HG03045 (cell line): ENCODE data around the gene FAM111A.
A peak's percentile ranks its signal among the peaks of the same experiment; 100 is the strongest.

ENCODE experiments used
- ATAC-seq: cut with Tn5 transposase; IDR thresholded peaks from one replicate; pipeline ENCODE4 v1.9.1; 2021; ENCODE audit warnings: mild to moderate bottlenecking, moderate library complexity; ENCODE audit not compliant: unreplicated experiment

The FAM111A gene

DNA sequence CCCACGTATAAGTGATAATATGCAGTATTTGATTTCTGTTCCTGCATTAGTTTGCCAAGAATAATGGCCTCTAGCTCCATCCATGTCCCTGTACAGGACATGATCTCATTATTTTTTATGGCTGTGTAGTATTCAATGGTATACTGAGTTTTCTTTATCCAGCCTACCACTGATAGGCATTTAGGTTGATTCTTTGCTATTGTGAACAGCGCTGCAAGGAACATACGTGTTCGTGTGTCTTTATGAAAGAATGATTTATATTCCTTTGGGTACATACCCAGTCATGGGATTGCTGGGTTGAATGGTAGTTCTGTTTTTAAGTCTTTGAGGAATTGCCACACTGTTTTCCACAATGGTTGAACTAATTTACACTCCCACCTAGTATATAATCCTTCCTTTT lies 1.5 kb upstream of the FAM111A start:
- ATAC-seq = no peak

DNA sequence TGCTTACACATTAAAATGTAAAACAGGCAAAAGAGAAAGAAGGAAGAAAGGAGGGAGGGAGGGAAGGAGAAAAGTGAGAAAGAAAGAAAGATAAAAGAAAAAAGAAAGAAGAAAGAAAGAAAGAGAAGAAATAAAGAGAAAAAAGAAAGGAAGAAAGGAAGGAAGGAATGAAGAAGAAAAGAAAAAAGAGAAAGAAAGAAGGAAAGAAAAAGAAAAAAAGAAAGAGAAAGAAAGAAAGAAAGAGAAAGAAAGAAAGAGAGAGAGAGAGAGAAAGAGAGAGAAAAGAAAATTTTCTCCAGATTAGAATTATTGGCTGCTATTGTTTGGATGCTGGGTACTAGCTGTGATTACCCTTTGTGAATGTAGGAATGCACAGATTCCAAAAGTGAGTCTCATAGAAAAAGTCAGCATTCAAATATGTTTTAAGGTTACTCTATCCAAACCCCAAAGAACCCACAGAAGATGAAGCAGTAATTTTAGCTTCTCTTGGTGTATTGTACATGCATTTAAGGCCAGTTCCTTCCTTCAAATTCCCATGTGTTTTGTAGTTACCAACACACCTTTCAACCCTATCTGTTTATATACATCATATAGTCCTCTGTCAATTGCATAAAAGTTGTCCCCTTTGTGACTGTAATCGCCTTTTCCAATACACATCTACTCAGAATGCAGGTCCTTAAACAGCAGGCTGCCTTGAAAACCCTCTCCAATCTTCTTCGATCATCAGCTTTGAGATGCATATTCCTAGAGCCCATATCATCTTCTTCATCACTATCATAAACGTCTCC lies 789 bp upstream of the FAM111A start:
- ATAC-seq = no peak

DNA sequence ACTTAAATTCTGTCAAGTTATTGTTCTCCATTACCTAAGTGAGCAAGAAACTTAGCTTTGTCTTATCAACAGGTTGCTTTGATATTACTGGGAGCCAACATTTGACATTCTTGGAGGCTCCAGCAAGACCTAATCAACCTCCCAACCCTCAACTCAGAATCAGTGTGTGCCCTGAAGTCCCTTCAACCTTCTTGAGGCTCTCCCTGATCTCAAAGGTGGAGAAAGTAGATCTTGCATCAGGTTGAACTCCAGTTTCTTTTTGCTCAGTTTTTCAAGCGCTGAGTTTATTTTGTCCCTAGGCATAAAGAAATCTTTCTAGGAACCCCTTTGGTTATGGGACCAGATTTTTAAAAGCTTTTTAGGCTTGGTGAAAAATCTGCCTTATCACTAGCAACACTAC lies 1.4 kb downstream of the FAM111A start:
- no peak for ATAC-seq

DNA sequence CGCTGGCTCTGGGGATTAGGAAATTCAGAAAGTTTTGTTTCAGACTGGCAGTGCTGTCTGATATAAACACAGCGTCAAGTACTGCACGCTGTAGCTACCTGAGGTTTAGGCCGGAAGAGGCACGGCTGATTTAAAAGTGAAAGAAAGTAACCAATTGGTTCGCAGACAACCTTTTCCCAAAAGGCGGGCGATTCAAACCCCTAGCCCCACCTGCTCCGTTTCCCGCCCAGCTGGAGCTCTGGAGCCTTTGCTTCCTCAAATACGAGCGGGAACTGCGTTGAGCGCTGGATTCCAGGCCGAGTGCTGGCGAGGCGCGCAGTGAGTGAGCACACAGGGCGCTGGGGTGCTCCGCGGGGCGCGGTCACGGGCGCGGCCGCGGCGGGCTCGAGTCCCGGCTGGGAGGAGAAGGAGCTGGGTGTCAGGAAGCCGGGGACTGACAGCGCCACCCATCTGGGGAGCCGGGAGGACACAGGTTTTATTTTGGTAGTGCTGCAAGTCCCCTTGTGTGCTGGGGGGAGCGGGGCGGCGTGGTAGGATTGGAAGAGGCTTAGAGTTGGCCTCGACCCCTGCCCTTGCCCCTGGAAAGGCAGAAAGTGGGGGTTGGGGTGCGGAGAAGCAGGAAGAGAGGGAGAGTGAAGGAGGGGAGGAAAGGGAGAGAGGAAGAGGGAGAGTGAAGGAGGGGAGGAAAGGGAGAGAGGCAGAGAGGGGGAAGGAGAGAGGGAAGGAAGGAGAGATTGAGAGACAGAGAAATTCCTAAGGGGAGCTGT lies 2.1 kb downstream of the FAM111A start:
- ATAC-seq = peak; percentile 57

DNA sequence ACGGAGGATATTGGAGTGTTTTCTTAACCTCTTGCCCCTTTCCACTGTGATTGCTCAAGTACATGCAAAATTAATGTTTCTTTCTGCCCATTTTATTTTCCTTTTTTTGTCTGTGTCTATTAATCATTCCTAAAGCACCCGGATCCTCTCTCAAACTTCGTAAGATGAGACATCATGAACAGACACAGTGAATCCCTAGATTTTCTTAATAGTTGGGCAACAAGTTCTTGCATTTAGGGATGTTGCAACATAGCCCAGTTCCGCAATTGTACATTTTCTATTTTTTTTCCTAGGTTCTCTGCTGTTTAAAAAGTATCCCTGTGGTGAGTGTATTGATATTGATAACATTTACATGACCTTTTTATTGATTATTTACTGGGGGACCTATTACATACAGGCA lies 2.9 kb downstream of the FAM111A start:
- ATAC-seq = no peak

DNA sequence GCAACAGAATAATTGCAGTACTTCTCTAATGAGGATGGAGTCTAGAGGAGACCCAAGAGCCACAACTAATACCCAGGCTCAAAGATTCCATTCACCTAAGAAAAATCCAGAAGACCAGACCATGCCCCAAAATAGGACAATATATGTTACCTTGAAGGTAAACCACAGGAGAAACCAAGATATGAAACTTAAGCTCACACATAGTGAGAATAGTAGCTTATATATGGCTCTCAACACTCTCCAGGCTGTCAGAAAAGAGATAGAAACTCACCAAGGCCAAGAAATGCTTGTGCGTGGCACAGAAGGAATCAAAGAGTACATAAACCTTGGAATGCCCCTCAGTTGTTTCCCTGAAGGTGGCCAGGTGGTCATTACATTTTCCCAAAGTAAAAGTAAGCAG lies 9.1 kb downstream of the FAM111A start:
- ATAC-seq = no peak

DNA sequence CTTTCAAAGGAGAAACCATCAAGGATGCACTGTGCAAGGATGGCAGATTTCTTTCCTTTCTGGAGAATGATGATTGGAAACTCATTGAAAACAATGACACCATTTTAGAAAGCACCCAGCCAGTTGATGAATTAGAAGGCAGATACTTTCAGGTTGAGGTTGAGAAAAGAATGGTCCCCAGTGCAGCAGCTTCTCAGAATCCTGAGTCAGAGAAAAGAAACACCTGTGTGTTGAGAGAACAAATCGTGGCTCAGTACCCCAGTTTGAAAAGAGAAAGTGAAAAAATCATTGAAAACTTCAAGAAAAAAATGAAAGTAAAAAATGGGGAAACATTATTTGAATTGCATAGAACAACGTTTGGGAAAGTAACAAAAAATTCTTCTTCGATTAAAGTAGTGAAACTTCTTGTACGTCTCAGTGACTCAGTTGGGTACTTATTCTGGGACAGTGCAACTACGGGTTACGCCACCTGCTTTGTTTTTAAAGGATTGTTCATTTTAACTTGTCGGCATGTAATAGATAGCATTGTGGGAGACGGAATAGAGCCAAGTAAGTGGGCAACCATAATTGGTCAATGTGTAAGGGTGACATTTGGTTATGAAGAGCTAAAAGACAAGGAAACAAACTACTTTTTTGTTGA lies 9.8 kb downstream of the FAM111A start:
- peak; percentile 85 for ATAC-seq

DNA sequence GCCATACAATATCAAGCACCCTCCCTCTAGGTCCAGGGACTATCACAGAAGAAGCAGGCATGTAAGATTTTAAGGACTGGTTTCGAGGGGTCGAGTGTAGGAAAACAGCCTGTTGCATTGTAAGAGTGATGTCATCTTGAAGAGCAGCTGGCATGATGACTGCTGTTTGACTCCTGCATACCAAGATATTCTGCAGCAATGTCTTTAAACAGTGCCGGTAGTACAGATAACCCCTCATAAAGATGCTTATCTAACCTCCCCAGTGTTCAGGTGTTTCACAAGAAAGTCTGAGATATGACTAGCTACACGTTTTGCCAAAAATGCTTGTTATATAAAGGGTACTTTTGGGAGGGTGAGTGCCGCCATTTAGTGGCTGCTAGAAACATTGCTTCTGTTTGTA lies 12.0 kb downstream of the FAM111A start:
- ATAC-seq = no peak

DNA sequence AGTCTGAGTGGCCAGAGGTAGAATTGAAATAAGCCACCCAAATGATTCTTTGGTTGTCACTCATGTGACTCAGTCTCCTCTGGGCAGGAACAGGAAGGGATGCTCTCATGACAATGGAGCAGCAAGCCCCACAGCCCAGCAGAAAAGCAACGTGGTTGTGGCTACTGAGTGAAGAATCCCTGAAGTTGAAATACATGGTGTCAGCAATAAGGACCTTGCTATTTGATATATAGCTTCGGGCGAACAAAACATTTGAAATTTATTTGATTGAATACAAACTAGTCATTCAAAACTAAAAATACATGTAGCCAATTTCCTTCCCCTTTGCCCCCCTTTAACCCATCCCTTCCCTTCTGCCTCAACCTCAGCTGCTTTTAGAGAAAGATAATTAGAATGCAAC lies 14.8 kb downstream of the FAM111A start:
- ATAC-seq = no peak

DNA sequence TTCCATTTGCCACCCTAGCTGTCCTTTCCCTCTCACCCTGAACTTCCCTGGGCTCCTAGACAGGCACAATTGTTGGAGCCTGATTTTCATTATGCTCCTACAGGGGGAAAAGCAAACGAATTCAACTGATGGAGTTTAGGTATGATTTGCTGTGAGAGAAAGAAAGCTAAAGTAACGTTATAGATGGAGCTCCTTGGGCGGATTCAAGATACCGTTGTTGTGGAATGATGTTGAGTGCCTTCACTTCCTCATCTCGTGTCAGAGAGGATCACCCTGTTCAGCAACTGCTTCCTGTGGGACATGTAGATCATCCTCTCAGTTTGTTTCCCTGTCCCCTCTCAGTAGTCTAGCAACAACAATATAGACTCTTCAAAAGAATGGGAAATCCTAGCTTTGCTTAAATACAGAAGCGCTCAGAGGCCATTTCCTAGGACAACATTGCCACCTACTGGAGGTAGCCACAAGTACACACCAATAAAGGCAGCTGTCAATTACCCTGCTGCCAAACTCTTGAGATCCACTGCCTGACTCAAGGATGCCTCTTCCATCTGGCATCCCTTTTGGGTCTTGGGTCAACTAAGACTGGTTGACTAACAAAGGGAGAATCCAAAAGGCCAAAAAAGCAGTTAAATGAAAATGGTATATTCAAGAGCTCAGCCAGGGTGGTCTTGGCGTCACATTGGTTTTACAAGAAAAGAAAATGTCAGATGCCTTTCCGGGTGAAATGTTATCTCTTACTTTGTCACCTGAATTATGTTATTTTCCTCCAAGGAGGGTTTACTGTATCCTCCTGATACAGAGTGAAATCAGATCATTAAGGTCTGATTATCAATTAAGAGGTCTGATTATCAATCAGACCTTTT lies 15.8 kb downstream of the FAM111A start:
- peak; percentile 95 for ATAC-seq

DNA sequence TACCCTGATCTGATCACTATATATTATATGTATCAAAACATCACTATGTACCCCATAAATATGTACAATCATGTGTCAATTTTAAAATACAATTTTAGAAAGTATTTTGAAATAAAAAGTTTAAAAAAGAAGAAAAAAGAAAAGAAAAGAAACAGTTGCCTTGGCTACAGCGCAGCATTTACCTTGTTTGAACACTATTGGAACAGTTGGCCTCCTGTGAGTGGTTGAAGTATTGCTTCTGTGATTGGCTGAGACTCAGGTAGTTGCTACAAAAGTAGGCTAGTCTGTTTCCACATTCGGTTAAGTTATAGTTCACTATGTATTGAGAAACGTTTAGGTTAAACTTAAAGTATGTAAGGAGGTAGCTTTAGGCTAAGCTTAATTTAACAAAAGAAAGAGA lies 21.4 kb downstream of the FAM111A start:
- ATAC-seq = no peak

DNA sequence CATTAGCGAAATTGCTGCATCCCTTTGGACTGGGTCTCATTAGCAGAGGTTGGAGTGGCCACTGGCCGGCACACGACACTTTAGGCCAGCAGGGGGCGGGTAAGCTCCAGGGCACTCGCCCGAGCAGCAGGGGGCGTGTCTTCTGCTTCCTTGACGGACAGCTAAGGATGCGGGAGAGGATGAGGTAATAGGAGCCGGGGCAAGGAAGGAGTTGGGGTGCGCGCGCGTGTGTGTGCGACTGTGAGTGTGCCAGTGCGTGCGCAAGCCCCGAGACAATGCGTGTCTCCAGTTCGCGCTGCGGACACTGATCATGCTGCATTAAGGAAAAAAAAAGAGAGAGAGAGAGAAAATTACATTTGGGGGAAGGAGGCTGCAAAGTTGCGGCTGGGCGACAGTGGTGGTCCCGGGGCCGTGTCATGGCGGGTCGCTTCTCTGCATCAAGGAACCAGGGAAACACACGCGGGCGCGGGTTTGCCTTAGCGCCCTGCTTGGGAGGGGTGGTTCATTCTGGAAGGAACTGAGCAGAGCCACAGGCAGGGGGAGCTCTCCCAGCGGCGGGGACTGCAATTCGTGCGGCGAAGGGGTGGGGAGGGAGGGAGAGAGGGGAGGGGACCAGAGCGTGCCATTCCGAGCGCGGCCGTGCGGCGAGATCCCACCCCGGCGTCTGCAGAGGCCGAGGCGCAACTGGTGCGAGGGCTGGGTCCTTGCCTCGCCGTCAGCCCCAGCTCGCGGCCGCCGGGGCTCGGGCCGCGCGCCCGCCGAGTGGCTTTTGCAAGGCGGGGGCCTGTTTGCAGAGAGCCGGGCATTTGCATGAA lies 29.1 kb downstream of the FAM111A start, which contains the start of gene DTX4:
Gene DTX4, plus strand, starts transcription at position 625 of the 815 bp plus-strand sequence. CDS start 464 bp downstream, outside the sequence.
- peak; percentile 86 for ATAC-seq

DNA sequence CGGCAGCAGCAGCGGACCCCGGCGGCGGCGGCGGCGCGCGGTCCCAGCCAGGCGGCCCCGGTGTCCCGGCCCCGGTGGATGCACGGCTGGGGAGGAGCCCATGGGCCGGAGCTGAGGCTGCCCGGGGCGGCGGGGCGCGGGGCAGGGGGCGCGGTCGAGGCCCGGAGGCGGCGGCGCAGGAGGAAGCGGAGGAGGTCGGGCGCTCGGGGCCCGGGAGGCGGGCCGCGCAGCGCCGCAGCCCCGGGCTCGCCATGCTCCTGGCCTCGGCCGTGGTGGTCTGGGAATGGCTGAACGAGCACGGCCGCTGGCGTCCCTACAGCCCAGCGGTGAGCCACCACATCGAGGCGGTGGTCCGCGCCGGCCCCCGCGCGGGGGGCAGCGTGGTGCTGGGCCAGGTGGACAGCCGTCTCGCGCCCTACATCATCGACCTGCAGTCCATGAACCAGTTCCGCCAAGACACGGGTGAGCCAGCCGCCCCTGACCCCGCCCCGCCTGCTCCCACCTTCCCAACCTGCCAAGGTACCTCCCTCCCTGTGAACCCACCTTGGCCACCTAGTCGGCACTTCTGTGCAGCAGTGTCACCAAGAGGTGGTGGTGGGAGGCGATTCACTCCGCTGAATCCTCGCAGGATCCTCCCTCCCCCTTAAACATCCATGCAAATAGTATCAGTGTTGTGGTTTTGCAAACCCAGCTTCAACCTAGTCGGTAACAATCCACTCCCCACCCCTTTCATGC lies 29.9 kb downstream of the FAM111A start:
- peak; percentile 24 for ATAC-seq

DNA sequence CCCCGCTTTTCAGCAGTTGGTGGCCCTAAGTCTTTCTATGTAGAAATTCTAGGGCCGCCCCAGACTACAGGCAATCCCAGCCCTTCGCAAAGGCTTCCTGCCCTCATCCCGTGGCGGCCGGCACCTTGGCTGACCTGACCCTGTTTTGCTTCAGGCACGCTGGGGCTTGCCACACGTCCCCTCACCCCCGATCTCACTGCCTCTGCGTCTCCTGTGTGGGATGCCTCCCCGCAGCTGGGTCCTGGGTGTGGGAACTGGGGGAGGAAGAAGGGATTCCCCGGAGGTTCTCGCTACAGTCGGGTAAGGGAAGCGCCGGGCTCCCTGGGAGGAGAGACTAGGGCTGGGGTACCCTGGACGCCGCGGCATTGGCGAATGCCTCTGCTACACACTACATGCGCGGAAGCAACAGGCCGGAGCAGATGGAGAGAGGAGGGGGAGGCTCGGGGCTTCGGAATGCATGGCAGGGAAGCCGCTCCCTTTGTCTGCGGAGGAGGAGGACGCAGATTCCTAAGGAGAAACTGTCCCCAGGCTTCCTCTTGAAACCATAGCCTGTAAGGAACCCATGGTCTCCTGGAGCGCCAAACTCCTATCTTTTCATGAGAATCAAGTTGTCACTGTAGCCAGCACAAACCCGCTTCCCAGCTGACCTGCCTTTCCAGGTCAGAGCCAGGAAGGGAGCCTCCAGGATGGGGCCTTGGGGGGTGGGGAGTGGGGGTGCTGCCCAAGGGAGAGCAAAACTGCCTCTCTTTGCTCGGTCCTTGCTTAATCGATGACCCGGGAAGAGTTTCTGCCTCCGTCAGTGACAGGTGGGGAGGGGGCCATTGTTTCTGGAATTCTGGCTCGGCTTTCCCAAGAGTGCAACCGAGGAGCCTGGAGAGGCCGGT lies 30.7 kb downstream of the FAM111A start:
- ATAC-seq = peak; percentile 10

DNA sequence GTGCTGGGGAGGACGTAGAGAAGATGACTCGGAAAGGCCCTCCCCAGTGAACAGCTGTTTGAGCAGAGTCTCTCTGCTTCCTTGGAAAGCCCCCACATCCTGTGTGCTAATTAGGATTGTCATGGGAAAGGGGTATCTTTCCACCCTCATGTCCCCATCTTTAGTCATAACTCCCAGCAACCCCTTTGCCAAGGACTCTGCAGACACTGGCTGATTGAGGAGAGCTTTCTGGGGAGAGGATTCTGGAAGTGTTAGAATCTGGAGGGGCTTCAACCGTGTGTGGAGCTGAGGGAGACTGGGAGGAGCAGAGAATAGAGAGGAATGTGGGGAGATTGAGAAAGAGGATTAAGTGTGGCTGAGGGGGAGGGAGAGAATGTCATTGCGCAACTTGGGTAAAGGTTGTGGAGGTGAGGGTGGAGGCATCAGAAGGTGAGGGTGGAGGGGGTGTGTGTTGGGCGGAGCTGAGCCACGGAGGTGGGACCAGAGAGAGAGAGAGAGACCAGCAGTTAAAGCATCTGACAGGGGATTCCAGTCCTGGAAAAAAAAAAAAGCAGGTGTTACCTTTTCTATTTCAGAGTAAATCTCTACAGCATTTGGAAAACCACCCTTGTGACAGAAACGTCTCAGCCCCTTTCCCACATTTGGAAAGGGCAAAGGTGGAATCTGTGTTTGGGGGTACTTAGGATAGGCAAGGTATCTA lies 31.5 kb downstream of the FAM111A start:
- no peak for ATAC-seq

DNA sequence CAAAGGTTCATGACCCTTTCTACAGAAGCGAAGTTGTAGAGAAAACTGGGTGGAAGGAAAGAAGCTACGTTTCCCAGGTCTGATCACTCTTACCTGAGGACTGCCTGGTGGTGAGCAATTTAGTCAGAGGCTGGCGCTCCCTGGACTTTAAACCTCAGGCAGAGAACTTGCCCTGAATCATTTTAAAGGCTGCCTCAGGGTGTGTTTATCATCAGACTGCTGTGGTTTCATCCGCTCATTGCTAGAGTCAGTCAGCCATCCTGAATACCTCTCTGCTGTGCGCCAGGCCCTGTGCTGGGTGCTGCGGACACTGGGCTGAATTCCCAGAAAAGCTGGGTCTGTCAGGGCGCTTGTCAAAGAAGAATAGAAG lies 32.0 kb downstream of the FAM111A start:
- ATAC-seq = no peak

DNA sequence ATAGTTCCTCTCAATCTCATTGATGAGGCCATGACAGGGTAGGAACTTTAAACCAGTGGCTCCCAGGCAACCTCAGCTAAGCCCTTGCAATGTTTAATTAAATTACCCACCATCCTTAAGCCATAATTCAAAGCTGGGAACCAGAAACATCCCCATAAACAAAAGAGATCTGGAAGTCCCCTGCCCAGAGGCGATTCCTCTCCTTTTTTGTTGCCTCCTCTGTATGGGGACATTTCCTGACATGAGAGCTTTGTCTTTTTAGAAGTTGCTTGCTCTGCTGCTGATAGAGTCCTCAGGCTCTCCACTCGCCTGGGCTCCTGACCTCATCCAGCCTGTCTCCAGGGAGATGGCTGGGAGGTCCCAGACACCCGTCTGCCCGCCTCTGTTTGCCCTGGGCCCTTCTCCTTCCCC lies 32.4 kb downstream of the FAM111A start:
- ATAC-seq = no peak

DNA sequence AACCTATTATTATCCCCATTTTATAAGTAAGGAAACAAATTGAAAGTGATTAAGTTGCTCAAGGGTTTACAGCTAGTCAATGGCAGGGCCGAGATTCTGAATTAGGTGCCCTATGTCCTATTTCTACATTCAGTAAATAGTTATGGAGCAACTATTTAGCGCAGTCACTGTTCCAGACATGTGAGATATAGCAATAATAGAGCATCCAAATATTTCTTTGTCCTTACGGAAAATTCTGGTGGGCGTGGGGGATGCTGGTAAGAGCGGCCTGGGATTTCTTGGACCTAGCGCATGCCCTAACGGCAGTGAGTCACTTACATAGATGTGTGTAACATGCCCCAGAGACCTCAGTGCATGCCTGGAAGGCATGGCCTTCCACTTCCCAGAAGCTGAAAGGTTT lies 33.7 kb downstream of the FAM111A start:
- ATAC-seq = no peak
